K562 (cell line): Measurements from ENCODE around the gene ZNF487.

Experiments
- GABPB1 ChIP-seq: sonication (generic); formaldehyde crosslinking; IDR thresholded peaks from 2 replicates; pipeline ENCODE4 v1.8.0; 2022; ENCODE audit warnings: mild to moderate bottlenecking, missing genetic modification reagents
- MAFK ChIP-seq: IDR thresholded peaks from 2 replicates; pipeline ENCODE4 v1.6.1; 2011; ENCODE audit warnings: low read length, improper control_type of control experiment
- NR2C1 ChIP-seq, 2 experiments: fragments of 450-650 bp; IDR thresholded peaks; 2 replicates each; pipeline ENCODE4 v1.6.1; 2017; ENCODE audit warnings: mild to moderate bottlenecking in 2 of 2, antibody characterized with exemption in 1 of 2, inconsistent platforms in 1 of 2, missing compliant biosample characterization in 1 of 2, missing genetic modification characterization in 1 of 2
- POLR2B ChIP-seq: fragments of 450-650 bp; IDR thresholded peaks from 2 replicates; pipeline ENCODE4 v1.6.1; 2018; ENCODE audit warnings: low read depth; ENCODE audit not compliant: partially characterized antibody
- ZBTB1 ChIP-seq: sonication (generic); formaldehyde crosslinking; IDR thresholded peaks from 2 replicates; pipeline ENCODE4 v1.8.1; 2023; ENCODE audit warnings: missing genetic modification reagents, low read depth, mild to moderate bottlenecking, borderline replicate concordance
- TF ChIP-seq, protein P1 (sequence below), 3 experiments: IDR thresholded peaks in 2 of 3; conservative IDR thresholded peaks in 1 of 3; 2 replicates each; pipeline ENCODE4 v1.5.1; 2011 to 2012; ENCODE audit warnings: low read length in 3 of 3, mild to moderate bottlenecking in 3 of 3, control low read depth in 2 of 3, improper control_type of control experiment in 1 of 3, inconsistent platforms in 1 of 3, low read depth in 1 of 3, mixed read lengths in 1 of 3, moderate library complexity in 1 of 3; ENCODE audit not compliant: insufficient read depth in 2 of 3
- TF ChIP-seq, protein P2 (sequence below), 2 experiments: fragments of 450-650 bp; formaldehyde crosslinking in 1 of 2; IDR thresholded peaks; 2 replicates each; pipeline versions ENCODE4 v1.4.0 to v1.6.1; 2014 to 2020; ENCODE audit warnings: mild to moderate bottlenecking in 2 of 2, borderline replicate concordance in 1 of 2, low read depth in 1 of 2
- TF ChIP-seq, protein P3 (sequence below), 2 experiments: IDR thresholded peaks; 2 replicates each; pipeline ENCODE4 v1.6.1; 2011; ENCODE audit warnings: borderline replicate concordance in 1 of 2, control low read depth in 1 of 2, low read depth in 1 of 2, low read length in 1 of 2, mild to moderate bottlenecking in 1 of 2, mixed read lengths in 1 of 2, moderate library complexity in 1 of 2; ENCODE audit not compliant: insufficient read depth in 1 of 2, insufficient read length in 1 of 2, poor library complexity in 1 of 2, severe bottlenecking in 1 of 2; ENCODE audit errors: extremely low read depth in 1 of 2

DNA sequence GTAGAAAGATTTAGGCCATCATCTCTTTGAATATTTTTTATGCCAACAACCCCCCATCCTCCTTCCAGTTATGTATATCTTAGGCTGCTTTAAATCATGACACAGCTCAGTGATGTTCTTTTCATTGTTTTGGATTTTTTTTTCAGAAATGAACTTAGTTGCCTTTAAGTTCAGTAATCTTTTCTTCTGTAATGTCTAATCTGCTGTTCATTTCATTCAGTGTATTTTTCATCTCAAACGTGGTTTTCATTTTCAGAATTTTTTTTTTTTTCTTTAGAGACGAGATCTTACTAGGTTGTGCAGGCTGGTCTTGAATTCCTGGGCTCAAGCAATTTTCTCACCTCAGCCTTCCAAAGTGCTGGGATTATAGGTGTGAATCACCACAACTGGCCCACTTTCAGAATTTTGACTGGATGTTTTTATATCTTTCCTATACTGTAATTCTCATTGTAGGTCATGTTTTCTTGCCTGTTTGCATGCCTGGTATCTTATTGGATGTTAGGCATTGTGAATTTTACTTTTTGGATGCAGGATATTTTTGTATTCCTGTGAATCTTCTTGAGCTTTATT, 8.1 kb downstream of the ZNF487 start:
- TF ChIP-seq GABPB1 (CRISPR knock-in tag) (no peak), ZBTB1 (no peak), POLR2B (no peak), NR2C1 (IDR thresholded peaks at IDR 0.05) (no peak), NR2C1 (tag; IDR thresholded peaks at IDR 0.05) (no peak), MAFK (no peak)
- TF ChIP-seq, protein P1, sequence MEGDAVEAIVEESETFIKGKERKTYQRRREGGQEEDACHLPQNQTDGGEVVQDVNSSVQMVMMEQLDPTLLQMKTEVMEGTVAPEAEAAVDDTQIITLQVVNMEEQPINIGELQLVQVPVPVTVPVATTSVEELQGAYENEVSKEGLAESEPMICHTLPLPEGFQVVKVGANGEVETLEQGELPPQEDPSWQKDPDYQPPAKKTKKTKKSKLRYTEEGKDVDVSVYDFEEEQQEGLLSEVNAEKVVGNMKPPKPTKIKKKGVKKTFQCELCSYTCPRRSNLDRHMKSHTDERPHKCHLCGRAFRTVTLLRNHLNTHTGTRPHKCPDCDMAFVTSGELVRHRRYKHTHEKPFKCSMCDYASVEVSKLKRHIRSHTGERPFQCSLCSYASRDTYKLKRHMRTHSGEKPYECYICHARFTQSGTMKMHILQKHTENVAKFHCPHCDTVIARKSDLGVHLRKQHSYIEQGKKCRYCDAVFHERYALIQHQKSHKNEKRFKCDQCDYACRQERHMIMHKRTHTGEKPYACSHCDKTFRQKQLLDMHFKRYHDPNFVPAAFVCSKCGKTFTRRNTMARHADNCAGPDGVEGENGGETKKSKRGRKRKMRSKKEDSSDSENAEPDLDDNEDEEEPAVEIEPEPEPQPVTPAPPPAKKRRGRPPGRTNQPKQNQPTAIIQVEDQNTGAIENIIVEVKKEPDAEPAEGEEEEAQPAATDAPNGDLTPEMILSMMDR (IDR thresholded peaks at IDR 0.05 in 2 of 3, conservative IDR thresholded peaks at IDR 0.05 in 1 of 3; ENCODE audit: insufficient read depth in 2 of 3, low read depth in 1 of 3, low read length in 3 of 3), result no peak
- TF ChIP-seq, protein P2, sequence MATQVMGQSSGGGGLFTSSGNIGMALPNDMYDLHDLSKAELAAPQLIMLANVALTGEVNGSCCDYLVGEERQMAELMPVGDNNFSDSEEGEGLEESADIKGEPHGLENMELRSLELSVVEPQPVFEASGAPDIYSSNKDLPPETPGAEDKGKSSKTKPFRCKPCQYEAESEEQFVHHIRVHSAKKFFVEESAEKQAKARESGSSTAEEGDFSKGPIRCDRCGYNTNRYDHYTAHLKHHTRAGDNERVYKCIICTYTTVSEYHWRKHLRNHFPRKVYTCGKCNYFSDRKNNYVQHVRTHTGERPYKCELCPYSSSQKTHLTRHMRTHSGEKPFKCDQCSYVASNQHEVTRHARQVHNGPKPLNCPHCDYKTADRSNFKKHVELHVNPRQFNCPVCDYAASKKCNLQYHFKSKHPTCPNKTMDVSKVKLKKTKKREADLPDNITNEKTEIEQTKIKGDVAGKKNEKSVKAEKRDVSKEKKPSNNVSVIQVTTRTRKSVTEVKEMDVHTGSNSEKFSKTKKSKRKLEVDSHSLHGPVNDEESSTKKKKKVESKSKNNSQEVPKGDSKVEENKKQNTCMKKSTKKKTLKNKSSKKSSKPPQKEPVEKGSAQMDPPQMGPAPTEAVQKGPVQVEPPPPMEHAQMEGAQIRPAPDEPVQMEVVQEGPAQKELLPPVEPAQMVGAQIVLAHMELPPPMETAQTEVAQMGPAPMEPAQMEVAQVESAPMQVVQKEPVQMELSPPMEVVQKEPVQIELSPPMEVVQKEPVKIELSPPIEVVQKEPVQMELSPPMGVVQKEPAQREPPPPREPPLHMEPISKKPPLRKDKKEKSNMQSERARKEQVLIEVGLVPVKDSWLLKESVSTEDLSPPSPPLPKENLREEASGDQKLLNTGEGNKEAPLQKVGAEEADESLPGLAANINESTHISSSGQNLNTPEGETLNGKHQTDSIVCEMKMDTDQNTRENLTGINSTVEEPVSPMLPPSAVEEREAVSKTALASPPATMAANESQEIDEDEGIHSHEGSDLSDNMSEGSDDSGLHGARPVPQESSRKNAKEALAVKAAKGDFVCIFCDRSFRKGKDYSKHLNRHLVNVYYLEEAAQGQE (IDR thresholded peaks at IDR 0.05; ENCODE audit: borderline replicate concordance), result no peak
- TF ChIP-seq, protein P2 (CRISPR knock-in tag; IDR thresholded peaks at IDR 0.05; ENCODE audit: low read depth), result no peak
- TF ChIP-seq, protein P3, sequence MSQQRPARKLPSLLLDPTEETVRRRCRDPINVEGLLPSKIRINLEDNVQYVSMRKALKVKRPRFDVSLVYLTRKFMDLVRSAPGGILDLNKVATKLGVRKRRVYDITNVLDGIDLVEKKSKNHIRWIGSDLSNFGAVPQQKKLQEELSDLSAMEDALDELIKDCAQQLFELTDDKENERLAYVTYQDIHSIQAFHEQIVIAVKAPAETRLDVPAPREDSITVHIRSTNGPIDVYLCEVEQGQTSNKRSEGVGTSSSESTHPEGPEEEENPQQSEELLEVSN (IDR thresholded peaks at IDR 0.05; ENCODE audit: borderline replicate concordance in 1 of 2, extremely low read depth in 1 of 2, insufficient read depth in 1 of 2, insufficient read length in 1 of 2, low read depth in 1 of 2, low read length in 1 of 2, poor library complexity in 1 of 2, severe bottlenecking in 1 of 2), result no peak
